Ecto neural progenitor cell (in vitro differentiated cells): ENCODE measurements around the gene FAM98C.
"Not testable (repeated sequence)": the region's sequence is repeated elsewhere in the genome, so short reads cannot be mapped to it uniquely, and the experiment has no call there.

Experiments used
- DNase-seq: peaks from one replicate; pipeline ENCODE4 v3.0.0-alpha.2; 2018; ENCODE audit warnings: low spot score

Gene FAM98C

DNA sequence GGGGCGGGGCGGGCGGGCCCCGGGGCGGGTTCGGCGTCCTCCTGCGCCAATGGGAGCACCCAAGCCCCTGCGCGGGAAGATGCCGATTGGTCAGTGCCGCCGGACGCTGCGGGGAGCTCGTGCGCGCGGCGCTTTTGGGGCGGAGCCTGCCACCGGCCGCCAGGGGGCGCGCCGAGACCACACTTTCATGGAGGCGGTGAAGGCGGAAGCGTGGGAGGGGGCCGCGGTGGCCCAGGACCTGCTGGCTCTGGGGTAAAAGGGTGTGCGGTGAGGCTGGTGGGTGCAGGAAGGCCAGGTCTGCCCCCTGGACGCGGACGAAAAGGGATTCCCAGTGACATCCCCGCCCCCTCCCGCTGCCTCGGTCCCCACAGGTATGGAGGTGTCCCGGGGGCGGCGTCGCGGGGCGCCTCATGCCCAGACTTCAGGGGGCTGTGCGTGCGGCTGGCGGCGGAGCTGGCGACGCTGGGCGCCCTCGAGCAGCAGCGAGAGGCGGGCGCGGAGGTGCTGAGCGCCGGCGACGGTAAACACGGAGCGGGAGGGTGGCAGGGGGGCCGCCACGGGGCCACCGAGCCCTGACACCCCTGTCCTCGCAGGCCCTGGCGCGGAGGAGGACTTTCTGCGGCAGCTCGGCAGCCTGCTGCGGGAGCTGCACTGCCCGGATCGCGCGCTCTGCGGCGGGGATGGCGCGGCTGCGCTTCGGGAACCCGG, at the start of gene FAM98C:
Gene FAM98C (plus strand): TSS at position 127 of the 708 bp plus-strand sequence. CDS start 61 bp downstream, at position 188.
- peak; percentile 99 for DNase-seq

DNA sequence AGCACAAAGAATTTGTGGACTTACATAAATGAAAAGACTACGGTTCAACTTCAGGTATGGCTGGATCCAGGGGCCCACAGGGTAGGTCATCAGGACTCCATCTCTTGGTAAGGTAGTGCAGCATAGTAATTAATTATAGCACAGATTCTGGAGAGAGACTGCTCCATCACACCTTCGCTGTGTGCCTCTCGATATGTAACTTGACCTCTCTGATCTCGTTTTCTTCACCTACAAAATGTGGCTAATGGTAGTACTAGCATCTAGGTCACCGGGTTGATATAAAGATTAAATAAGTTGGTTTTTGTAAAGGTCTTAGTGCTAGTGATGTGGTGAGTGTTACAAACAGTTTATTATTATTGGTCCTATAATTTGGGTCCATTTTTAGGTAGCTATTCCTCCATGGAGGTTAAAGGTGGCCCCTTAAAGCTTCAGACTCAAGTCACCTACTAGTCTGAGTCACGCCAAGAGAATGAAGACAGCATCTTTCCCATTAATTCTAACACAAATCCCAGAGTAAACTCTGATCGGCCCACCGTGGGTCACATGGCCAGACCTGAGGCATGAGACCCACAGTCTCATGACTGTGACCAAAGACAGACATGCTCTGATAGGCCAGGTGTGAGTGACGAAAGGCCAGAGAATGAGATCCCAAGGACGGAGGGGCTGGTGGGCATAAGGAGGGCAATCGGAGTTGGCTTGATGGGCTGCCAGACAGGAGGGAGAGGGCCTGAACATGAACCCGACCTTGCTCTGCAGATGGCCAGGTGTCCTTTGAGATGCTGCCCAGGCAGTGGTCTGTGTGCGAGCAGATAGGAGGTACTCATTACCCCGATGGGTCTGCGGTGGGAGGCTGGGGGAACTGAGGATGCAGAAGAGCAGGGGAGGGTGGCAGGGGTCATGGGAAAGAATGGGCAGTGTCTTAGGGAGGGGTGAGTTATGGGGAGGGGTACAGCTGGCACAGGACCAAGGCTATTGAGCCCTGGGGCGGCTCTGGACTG, 46.9 kb upstream of the FAM98C start:
- no peak for DNase-seq

DNA sequence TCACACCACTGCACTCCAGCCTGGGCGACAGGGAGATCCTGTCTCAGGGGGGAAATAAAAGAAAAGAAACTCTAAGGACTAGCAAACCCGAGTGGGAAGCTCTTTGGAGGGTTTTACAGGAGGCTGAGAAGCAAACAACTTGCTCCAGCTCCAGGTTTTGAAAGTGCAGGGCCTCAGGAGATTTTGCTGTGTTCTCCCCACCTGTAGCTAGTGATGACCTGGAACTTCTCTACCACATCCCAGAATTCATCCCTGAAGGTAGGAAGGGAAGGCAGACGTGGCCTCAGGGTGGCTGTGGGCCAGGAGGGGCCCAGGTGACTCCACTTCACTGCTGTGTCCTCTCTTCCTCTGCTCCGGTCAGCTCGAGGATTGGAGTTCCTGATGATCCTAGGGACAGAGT, 44.8 kb upstream of the FAM98C start:
- DNase-seq = no peak

DNA sequence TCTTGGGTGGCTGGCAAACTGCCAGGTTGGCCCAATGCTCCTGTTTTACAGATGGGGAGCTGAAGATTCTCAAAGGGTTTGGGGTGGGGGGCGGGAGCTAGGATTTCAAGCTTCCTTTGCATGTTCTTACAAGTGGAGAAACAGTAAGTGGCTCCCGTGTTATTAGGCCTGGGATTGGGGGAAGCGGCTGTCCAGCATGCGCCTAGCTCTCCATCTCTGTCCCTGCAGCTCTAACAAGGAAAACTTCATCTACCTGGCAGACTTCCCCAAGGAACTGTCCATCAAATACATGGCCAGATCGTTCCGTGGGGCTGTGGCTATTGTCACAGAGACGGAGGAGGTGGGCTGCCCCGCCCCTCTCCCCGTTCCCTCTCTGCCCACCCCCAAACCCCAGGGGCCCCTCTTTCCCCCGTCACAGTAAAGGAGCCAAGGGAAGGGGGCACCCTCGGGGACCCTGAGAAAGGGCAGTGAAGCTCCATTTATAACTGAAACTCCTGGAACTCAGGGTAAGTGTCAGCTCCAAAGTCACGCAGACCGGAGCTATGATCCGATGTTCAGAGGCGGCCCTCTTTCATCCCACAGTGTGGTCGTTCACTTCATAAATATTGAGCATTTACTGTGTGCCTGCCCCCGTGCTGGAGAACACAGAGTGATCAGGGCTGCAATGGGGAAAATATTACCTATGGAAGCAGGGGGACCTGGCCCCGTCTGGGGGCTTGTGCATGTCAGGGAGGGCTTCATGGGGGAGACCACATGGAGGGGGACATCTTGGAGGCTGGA, 43.5 kb upstream of the FAM98C start:
- DNase-seq = no peak

GRCh38 chr19:38360351-38360750, 42.5 kb upstream of the FAM98C start:
- no peak for DNase-seq

- no peak for DNase-seq
Measured at GRCh38 chr19:38360839-38361631, 41.9 kb upstream of the FAM98C start.

DNA sequence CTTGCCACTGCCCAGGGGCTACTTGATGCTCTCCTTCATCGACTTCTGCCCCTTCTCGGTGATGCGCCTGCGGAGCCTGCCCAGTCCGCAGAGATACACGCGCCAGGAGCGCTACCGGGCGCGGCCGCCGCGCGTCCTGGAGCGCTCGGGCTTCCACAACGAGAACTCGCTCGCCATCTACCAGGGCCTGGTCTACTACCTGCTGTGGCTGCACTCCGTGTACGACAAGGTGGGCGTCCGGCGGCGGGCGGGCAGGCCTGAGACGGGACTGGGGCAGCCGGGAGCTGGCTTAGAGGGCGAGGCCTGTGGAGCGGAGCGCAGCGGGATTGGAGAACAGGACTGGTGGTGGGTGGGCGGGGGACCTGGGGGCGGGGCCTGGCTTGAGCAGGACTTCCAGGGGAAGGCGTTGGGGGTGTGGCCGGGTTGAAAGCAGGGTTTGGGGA, 41.2 kb upstream of the FAM98C start:
- DNase-seq = peak; percentile 93

DNA sequence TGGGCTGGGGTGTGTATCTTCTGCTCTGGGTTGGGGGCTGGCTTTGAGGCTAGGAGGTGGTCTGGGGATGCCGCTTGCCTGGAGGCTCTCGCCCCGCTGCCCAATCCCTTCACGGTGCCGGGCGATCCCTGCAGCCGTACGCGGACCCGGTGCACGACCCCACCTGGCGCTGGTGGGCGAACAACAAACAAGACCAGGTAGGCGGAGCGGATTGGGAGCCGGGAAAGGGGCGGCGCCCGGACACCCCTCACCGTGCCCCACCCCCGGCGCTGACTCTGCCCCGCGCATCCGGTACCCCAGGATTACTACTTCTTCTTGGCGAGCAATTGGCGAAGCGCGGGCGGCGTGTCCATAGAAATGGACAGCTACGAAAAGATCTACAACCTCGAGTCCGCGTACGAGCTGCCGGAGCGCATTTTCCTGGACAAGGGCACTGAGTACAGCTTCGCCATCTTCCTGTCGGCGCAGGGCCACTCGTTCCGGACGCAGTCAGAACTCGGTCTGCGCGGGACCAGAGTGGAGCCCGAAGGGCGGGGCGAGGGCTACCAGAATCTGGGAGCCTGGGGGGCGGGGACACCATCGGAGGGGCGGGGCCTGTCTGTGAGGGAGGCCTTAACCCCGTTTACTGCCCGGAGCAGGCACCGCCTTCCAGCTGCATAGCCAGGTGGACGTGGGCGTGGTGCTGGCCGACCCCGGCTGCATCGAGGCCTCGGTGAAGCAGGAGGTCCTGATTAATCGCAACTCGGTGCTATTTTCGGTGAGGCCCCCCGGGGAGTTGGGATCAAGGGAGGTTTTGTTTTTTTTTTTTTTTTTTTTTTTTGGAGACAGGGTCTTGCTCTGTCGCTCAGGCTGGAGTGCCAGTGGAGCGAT, 40.6 kb upstream of the FAM98C start:
- peak; percentile 89 for DNase-seq

- DNase-seq = not testable (repeated sequence)
Measured at GRCh38 chr19:38362946-38363688, 39.8 kb upstream of the FAM98C start.

DNA sequence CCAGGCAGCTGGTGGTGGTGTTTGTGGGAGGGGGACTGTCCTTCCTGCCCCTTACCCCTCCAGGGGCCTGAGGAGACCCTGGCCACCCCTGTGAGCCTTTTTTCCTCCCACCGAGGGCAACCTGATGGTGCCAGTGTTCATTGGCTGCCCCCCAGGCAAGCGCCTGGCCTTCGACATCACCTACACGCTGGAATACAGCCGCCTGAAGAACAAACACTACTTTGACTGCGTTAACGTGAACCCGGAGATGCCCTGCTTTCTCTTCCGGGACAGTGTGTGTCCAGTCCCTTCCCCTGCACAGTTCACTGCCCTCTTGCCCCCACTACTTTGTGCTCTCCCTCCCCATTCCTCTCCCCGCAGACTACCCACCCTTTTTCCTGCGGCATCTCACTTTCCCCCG, 35.9 kb upstream of the FAM98C start:
- no peak for DNase-seq

- DNase-seq = no peak
Measured at GRCh38 chr19:38369584-38369983, 33.3 kb upstream of the FAM98C start.

- no peak for DNase-seq
Measured at GRCh38 chr19:38370299-38370698, 32.6 kb upstream of the FAM98C start.

DNA sequence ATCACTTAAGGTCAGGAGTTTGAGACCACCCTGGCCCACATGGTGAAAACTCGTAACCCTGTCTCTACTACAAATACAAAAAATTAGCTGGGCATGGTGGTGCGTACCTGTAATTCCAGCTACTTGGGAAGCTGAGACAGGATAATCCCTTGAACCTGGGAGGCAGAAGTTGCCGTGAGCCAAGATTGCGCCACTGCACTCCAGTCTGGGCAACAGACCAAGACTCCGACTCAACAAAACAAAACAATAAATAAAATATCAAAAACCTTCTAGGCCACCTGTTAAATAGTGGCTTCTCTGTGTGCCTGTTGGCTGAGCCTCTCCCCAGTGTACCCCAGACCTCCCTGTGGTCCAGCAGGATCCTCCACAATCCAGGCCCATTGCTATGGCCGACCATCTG, 31.8 kb upstream of the FAM98C start:
- no peak for DNase-seq

GRCh38 chr19:38373907-38374331, 29.0 kb upstream of the FAM98C start:
- DNase-seq = no peak

DNA sequence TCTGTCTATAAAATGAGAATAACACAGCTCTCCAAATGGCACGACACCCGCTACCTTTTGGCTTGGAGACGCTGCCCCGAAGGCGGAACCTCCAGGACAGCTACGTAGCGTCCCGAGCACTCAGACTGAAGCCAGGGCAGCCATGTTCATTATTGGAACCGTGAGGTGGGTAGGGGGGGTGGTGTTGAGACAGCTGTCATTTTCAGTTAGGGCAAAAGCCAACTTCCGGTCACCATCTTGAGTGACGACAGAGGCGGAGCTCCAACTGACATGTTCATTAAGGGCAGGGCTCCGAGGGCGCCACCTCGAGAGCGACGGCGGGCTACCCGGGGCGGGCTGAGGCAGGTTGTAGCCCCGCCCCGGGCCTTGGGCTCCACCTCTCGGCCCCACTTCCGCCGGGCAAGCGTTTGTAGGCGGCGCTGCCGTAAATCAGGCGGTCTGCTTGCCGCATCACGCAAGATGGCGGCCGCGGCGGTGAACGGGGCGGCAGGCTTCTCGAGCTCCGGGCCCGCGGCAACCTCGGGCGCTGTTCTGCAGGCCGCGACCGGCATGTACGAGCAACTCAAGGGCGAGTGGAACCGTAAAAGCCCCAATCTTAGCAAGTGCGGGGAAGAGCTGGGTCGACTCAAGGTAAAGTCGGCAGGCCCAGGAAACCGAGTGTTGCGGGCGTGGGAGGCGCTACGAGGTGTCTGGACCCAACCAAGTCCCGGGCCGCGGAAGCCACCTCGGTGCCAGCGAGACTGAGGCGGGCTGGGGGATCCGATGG, 28.4 kb upstream of the FAM98C start, which contains the start of gene PSMD8:
Gene PSMD8 (plus strand): TSS at position 240 of the 766 bp plus-strand sequence. CDS start 31 bp downstream, at position 271.
- peak; percentile 99 for DNase-seq

GRCh38 chr19:38375098-38375493, 27.8 kb upstream of the FAM98C start:
- peak; percentile 58 for DNase-seq

DNA sequence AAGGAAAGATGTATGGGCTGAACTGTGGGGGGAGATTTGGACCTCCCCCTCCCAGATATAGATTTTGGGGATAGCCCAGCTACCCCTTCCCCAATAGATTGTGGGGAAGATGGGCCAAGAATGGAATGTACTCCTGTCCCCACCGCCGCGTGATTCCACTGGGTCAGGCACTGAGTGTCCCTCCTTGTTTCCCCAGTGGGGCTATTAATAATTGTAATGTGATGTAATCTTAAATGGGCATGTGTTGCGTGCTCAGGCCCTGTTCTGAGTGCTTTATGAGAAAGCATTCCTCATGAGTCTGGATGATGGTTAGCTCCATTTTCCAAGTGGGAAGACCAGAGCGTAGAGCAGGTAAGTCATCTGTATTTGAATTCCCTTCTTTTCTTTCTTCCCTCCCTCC, 27.1 kb upstream of the FAM98C start:
- DNase-seq = peak; percentile 34

- no peak for DNase-seq
Measured at GRCh38 chr19:38376576-38376975, 26.3 kb upstream of the FAM98C start.

DNA sequence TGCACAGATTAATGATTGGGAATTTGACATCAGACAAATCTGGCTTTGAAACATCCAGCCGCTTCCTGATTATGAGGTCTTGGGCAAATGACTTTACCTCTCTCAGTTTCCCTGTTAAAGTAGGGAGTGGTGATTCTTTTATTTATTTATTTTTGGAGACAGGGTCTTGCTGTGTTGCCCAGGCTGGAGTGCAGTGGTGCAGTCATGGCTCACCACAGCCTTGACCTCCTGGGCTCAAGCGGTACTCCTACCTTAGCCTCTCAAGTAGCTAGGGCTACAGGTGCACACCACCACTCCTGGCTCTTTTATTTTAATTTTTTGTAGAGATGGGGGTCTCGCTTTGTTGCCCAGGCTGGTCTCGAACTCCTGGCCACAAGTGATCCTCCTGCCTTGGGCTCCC, 25.8 kb upstream of the FAM98C start:
- DNase-seq = no peak
